Endothelial cell of umbilical vein (primary cell): Measurements from ENCODE around the gene BNC2. TPM values are rescaled to one million over a fixed set of nuclear protein-coding genes. Genes with fewer than 3 reads are reported as not detected.

Source experiments
- BruUV-seq: library from RNA; stranded (reverse); fragments of 400-500 nt; replicated peaks from 2 replicates; lab custom pipeline; 2021; lab: Mats Ljungman, UMichigan
- CTCF ChIA-PET: fragments of 300-600, 350-600 bp; sonication (Branson Sonifier 250); formaldehyde crosslinking; loops from one replicate; lab custom pipeline; 2021; ENCODE audit warnings: antibody characterized with exemption, inconsistent platforms; lab: Charles Lee
- POLR2A ChIA-PET: fragments of 300-600, 350-600 bp; sonication (Branson Sonifier 250); formaldehyde crosslinking; loops from one replicate; lab custom pipeline; 2021; ENCODE audit warnings: antibody characterized with exemption, inconsistent platforms; lab: Charles Lee
- DNase-seq: peaks from one replicate; pipeline ENCODE4 v3.0.0-alpha.2; 2011; ENCODE audit warnings: low read depth, low spot score
- FAIRE-seq: peaks from 2 replicates; lab custom pipeline; 2011; peaks lifted over from hg19 to GRCh38; lab: Jason Lieb, UNC
- H2AFZ ChIP-seq: 2 replicates; pipeline ENCODE4 v1.6.0; 2012; ENCODE audit warnings: low read depth, low read length, control low read depth, inconsistent platforms
- H3K27ac ChIP-seq: 2 replicates; pipeline ENCODE4 v1.5.1; 2011; ENCODE audit warnings: low read depth, mild to moderate bottlenecking, control low read depth, low read length, moderate library complexity; ENCODE audit not compliant: insufficient read depth
- H3K27me3 ChIP-seq, 2 experiments: 2 replicates each; pipeline versions ENCODE4 v1.6.0 to v1.6.1; 2011; ENCODE audit warnings: low read length in 2 of 2, mixed read lengths in 1 of 2; ENCODE audit not compliant: control insufficient read depth in 2 of 2, insufficient read depth in 2 of 2
- H3K36me3 ChIP-seq, 2 experiments: 2 replicates in 1 of 2; 3 replicates in 1 of 2; pipeline ENCODE4 v1.5.1; 2011; ENCODE audit warnings: low read length in 2 of 2, mild to moderate bottlenecking in 1 of 2, moderate library complexity in 1 of 2; ENCODE audit not compliant: control insufficient read depth in 2 of 2, insufficient read depth in 2 of 2; ENCODE audit errors: extremely low read depth in 1 of 2
- H3K4me1 ChIP-seq: 3 replicates; pipeline ENCODE4 v1.5.1; 2011; ENCODE audit warnings: mild to moderate bottlenecking, low read length; ENCODE audit not compliant: control insufficient read depth, insufficient read depth; ENCODE audit errors: extremely low read depth
- H3K4me2 ChIP-seq: 2 replicates; pipeline ENCODE4 v1.6.1; 2011; ENCODE audit warnings: low read length, control low read depth, mixed read lengths; ENCODE audit not compliant: insufficient read depth
- H3K4me3 ChIP-seq, 3 experiments: fragments of 200-600 bp in 1 of 3; sonication (generic), shearing (Covaris generic) in 1 of 3; replicated peaks in 1 of 3; 2 replicates each; pipeline ENCODE4 v1.5.1; 2011 to 2016; ENCODE audit warnings: control low read depth in 3 of 3, low read length in 3 of 3, mild to moderate bottlenecking in 2 of 3, inconsistent platforms in 1 of 3, low read depth in 1 of 3, moderate library complexity in 1 of 3; ENCODE audit not compliant: insufficient read depth in 1 of 3
- H3K79me2 ChIP-seq: 2 replicates; pipeline ENCODE4 v1.6.0; 2012; ENCODE audit warnings: low read length, inconsistent platforms; ENCODE audit not compliant: control insufficient read depth, insufficient read depth
- H3K9ac ChIP-seq: replicated peaks from 2 replicates; pipeline ENCODE3; 2011; ENCODE audit warnings: low read length, control low read depth; ENCODE audit not compliant: insufficient read depth; ENCODE audit errors: extremely low read depth
- H3K9me1 ChIP-seq: replicated peaks from 3 replicates; pipeline ENCODE4 v1.6.0; 2011; ENCODE audit warnings: mild to moderate bottlenecking, low read length; ENCODE audit not compliant: control insufficient read depth, insufficient read depth; ENCODE audit errors: extremely low read depth
- H3K9me3 ChIP-seq: replicated peaks from 2 replicates; pipeline ENCODE4 v1.5.1; 2012; ENCODE audit warnings: low read length, inconsistent platforms; ENCODE audit not compliant: control insufficient read depth, insufficient read depth
- H4K20me1 ChIP-seq: replicated peaks from 2 replicates; pipeline ENCODE3; 2011; ENCODE audit warnings: mild to moderate bottlenecking, low read length; ENCODE audit not compliant: control insufficient read depth, insufficient read depth; ENCODE audit errors: extremely low read depth
- CTCF ChIP-seq, 2 donors: IDR thresholded peaks; 1 replicate in 1 of 2; 2 replicates in 1 of 2; pipeline ENCODE4 v1.5.1; 2011; ENCODE audit warnings: low read length in 2 of 2, mild to moderate bottlenecking in 2 of 2, moderate library complexity in 2 of 2, control low read depth in 1 of 2, inconsistent platforms in 1 of 2, low read depth in 1 of 2; ENCODE audit not compliant: insufficient read depth in 1 of 2; ENCODE audit errors: extremely low read depth in 1 of 2
- EZH2 ChIP-seq: IDR thresholded peaks from 2 replicates; pipeline ENCODE4 v1.6.1; 2012; ENCODE audit warnings: borderline replicate concordance, low read depth, mild to moderate bottlenecking, moderate library complexity, low read length, inconsistent platforms; ENCODE audit not compliant: severe bottlenecking
- FOS ChIP-seq: IDR thresholded peaks from 2 replicates; pipeline ENCODE4 v1.6.1; 2011; ENCODE audit warnings: mild to moderate bottlenecking, low read length, moderate library complexity, borderline replicate concordance; ENCODE audit not compliant: insufficient read depth
- GATA2 ChIP-seq: IDR thresholded peaks from 2 replicates; pipeline ENCODE4 v1.7.0; 2011; ENCODE audit warnings: low read depth, mild to moderate bottlenecking, moderate library complexity, mixed read lengths, low read length; ENCODE audit not compliant: insufficient read length, insufficient read depth
- JUN ChIP-seq: IDR thresholded peaks from 2 replicates; pipeline ENCODE4 v1.6.1; 2011; ENCODE audit warnings: borderline replicate concordance, low read depth; ENCODE audit not compliant: insufficient read length, insufficient read depth
- MAX ChIP-seq: IDR thresholded peaks from 2 replicates; pipeline ENCODE4 v1.6.1; 2011; ENCODE audit not compliant: insufficient read depth, insufficient read length
- MYC ChIP-seq: IDR thresholded peaks from one replicate; pipeline ENCODE4 v1.6.1; 2011; ENCODE audit warnings: mild to moderate bottlenecking, low read depth, low read length
- POLR2A ChIP-seq: IDR thresholded peaks from 2 replicates; pipeline ENCODE4 v1.6.1; 2012; ENCODE audit warnings: low read depth, mild to moderate bottlenecking, control low read depth, low read length
- POLR2AphosphoS5 ChIP-seq: IDR thresholded peaks from 2 replicates; pipeline ENCODE4 v1.6.1; 2012; ENCODE audit warnings: low read depth, mild to moderate bottlenecking, control low read depth, low read length, moderate library complexity; ENCODE audit not compliant: insufficient read depth
- dilution Hi-C: fragments of 300-500 bp; cut with MboI; formaldehyde crosslinking; loops from one replicate; pipeline ENCODE4 v1.15.0; 2019; ENCODE audit warnings: low sequenced_read_pairs; ENCODE audit not compliant: extremely low pct_ligation_motif_present
- intact Hi-C: fragments of 100-400 bp; cut with micrococcal nuclease; formaldehyde crosslinking; loops from one replicate; pipeline ENCODE4 v1.10.0; 2022
- polyA plus RNA-seq, 4 experiments: library from polyadenylated mRNA; depleted of rRNA in 3 of 4; stranded (reverse) in 3 of 4; unstranded in 1 of 4; fragments of >200 nt; gene quantifications; 2 replicates each; pipeline versions ENCODE4 v1.2.1 to v1.2.3, GENCODE V29; 2011 to 2012; ENCODE audit warnings: missing spikeins in 1 of 4
- total RNA-seq: library from RNA; stranded (reverse); gene quantifications from 2 replicates; pipeline ENCODE4 v1.2.3, GENCODE V29; 2021

BNC2 gene
- total and polyA plus RNA-seq, 2 donors (not counting 3 experiments of a cell fraction or from before 2014, with no cell fraction given): 12.1 to 34.3 TPM

GRCh38 chr9:16509997-16510396, 360.5 kb downstream of the BNC2 start:
- intact Hi-C loops: loop anchor here (1.0 to 10.0 kb wide), 5 partner anchors 17 to 365 kb away; partner anchors contain the start of gene BNC2
- Histone ChIP-seq H3K4me1 (peaks cover 33% of the 10 kb centered on the region), H3K4me3 (peak overlapping the region in 2 of 3 experiments; percentile 12 to 57), H3K4me2 (peak overlapping the region; percentile 94), H3K27me3 (no peaks in the 10 kb centered on the region), H2AFZ (peak overlapping the region; percentile 36), H3K27ac (peak overlapping the region; percentile 85), H3K9ac (peak overlapping the region; percentile 60), H3K9me3 (no peaks in the 10 kb centered on the region), H3K79me2 (no peaks in the 10 kb centered on the region), H3K9me1 (no peaks in the 10 kb centered on the region), H4K20me1 (no peaks in the 10 kb centered on the region), H3K36me3 (no peaks in the 10 kb centered on the region)
- peak; percentile 86 for DNase-seq
- TF ChIP-seq FOS (peak; percentile 93), GATA2 (no peak), POLR2AphosphoS5 (no peak), CTCF (IDR thresholded peaks at IDR 0.05; ENCODE audit: extremely low read depth in 1 of 2, insufficient read depth in 1 of 2, low read depth in 1 of 2, low read length in 2 of 2) (no peak), EZH2 (no peak), POLR2A (no peak), MYC (no peak), MAX (no peak), JUN (peak; percentile 79)
- TSS peak; percentile 68 for BruUV-seq
- dilution Hi-C loops: no loop called here
- FAIRE-seq: peak; percentile 87
- POLR2A ChIA-PET: no interaction called here
- CTCF ChIA-PET: interaction anchor here (0.7 to 1.1 kb wide), 4 partner anchors 9 to 607 kb away, joined by 3 read pairs; no protein-coding TSS in a partner anchor
